ENCODE measurements around the gene LSM14B.

LSM14B gene

DNA sequence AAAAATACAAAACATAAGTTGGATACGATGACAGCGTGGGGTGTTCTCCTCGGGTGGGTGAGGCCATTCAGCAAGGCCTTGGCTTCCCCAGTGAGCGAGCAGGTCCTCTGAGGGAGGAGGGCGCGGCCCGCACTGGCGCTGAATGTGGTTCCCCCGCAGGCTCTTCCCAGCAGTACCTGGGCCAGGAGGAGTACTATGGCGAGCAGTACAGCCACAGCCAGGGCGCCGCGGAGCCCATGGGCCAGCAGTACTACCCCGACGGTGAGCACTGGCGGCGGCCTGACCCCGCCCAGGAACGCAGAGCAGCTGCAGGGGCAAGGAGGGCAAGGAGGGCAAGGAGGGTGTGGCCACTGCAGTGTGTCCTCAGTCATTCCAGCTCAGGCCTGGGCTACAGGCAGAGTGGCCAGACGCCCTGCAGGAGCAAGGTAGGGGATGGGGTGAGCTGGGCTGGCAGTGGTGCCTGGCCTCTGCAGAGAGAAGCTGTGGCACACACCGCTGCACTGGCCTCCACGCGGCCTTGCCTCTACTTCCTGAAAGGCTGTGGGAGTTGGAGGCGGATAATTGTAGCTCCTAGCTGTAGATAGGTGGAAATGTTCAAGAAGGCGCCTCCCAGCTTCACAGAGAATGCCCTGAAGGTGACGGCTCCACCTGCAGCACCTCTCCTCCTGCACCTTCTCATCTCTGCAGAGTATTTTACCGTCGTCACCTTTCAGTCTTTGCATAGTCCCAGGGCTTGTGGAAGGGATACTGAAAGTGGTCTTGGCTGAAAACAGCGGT, 41.9 kb downstream of the LSM14B start:
- H3K4me1 ChIP-seq (ENCODE audit: control insufficient read depth, insufficient read depth, low read length), result no peaks in the 10 kb centered on the region
- no peaks in the 10 kb centered on the region for H3K36me3 ChIP-seq (ENCODE audit: control insufficient read depth, insufficient read depth, low read length)
- H3K27me3 ChIP-seq (ENCODE audit: control insufficient read depth, insufficient read depth, low read length), result no peaks in the 10 kb centered on the region
- H3K9ac ChIP-seq (ENCODE audit: low read length), result no peak overlapping the region
- no peak overlapping the region for H3K4me3 ChIP-seq (ENCODE audit: low read length)
- H3K9me3 ChIP-seq (ENCODE audit: control insufficient read depth, low read length), result no peaks in the 10 kb centered on the region

DNA sequence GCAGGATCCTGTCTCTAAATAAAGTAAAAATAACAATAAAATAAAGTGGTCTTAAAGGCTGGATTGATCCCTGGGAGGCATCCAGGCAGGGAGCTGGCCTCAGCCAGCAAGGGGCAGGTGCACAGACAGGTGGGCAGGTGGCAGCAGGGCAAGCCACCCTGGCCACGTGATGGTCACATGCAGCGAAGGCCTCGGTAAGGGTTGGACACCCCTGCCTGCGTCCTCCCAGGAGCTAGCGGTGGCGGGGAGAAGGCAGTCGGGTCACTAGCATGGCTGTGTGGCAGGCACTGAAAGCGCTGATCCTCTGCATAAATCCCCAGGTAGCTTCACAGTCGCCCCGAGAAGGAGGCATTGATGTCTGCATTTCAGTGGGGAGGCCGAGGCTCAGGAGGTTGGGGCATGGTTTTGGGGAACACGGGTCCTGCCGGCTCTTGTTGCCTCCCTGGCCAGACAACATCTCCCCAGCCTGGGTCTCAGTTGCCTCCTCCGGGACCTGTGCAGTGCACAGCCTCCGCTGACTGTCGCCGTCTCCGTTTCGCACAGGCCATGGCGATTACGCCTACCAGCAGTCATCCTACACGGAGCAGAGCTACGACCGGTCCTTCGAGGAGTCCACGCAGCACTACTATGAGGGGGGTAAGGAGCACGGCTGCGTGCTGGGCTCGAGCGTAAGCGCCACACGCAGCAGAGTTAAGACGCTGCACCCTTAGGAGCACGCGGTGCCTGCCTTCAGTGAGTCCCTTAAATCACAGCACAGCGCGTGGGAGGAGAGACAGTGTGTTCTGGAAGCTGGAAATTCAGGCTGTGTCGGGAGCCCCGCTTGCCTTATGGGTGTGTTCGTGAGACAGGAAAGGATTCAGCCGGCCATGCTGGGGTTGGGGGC, 42.8 kb downstream of the LSM14B start:
- H3K9me3 ChIP-seq (ENCODE audit: control insufficient read depth, low read length), result no peaks in the 10 kb centered on the region
- H3K36me3 ChIP-seq (ENCODE audit: control insufficient read depth, insufficient read depth, low read length), result no peaks in the 10 kb centered on the region

DNA sequence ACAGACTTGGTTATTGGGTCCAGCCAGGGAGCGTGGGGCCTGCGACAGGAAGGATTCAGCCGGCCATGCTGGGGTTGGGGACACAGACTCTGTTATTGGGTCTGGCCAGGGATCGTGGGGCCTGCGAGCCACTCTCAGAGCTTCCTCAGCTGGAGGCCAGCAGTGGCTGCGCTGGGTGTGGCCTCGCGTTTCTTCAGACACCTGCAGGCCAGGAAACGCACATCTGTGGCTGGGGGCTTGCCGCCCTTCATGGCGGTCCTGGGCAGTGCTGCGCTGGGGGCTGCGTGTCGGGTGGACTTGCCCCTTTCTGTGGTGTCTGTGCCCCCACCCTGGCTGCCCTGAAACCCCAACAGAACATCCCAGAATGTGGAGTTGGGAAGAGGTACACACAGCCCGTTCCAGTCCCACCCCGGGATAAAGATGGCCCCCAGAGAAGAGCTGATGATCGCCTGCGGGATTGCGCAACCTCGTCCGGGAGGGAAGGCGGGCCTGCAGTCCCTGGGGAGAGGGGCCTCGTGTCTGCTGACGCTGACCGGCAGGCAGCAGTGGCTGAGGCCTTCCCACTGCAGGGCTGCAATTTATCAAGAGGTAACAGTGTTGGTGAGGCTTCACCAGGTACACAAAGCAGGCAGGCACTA, 43.6 kb downstream of the LSM14B start:
- H3K9me3 ChIP-seq (ENCODE audit: control insufficient read depth, low read length), result no peaks in the 10 kb centered on the region
- H3K9ac ChIP-seq (ENCODE audit: low read length), result no peak overlapping the region
- no peaks in the 10 kb centered on the region for H3K27me3 ChIP-seq (ENCODE audit: control insufficient read depth, insufficient read depth, low read length)
- no peaks in the 10 kb centered on the region for H3K36me3 ChIP-seq (ENCODE audit: control insufficient read depth, insufficient read depth, low read length)
- no peaks in the 10 kb centered on the region for H3K4me1 ChIP-seq (ENCODE audit: control insufficient read depth, insufficient read depth, low read length)
- H3K4me3 ChIP-seq (ENCODE audit: low read length), result no peak overlapping the region

More for the DNA sequence above, 42.8 kb downstream of the LSM14B start:
- Histone ChIP-seq H3K4me1 (ENCODE audit: control insufficient read depth, insufficient read depth, low read length) (no peaks in the 10 kb centered on the region), H3K4me3 (ENCODE audit: low read length) (no peak overlapping the region), H3K27me3 (ENCODE audit: control insufficient read depth, insufficient read depth, low read length) (no peaks in the 10 kb centered on the region), H3K9ac (ENCODE audit: low read length) (no peak overlapping the region)

DNA sequence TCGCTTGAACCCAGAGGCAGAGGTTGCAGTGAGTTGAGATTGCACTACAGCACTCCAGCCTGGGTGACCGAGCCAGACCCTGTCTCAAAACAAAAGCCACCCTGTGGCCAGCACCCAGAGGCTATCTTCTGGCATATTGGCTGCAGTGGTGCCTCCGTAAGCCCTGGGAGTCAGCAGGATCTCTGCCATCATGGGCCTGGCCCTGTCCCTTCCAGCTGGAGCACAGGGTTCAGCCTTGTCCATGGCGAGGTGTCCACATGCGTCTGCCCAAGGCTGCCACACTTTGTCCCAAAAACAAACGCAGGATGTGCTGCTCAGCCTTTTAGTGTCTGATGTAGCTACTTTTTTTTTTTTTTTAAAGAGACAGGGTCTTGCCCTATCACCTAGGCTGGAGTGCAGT, 45.2 kb downstream of the LSM14B start:
- no peaks in the 10 kb centered on the region for H3K9me3 ChIP-seq (ENCODE audit: control insufficient read depth, low read length)
- no peak overlapping the region for H3K9ac ChIP-seq (ENCODE audit: low read length)
- no peaks in the 10 kb centered on the region for H3K4me1 ChIP-seq (ENCODE audit: control insufficient read depth, insufficient read depth, low read length)
- H3K36me3 ChIP-seq (ENCODE audit: control insufficient read depth, insufficient read depth, low read length), result no peaks in the 10 kb centered on the region
- no peak overlapping the region for H3K4me3 ChIP-seq (ENCODE audit: low read length)
- H3K27me3 ChIP-seq (ENCODE audit: control insufficient read depth, insufficient read depth, low read length), result no peaks in the 10 kb centered on the region

DNA sequence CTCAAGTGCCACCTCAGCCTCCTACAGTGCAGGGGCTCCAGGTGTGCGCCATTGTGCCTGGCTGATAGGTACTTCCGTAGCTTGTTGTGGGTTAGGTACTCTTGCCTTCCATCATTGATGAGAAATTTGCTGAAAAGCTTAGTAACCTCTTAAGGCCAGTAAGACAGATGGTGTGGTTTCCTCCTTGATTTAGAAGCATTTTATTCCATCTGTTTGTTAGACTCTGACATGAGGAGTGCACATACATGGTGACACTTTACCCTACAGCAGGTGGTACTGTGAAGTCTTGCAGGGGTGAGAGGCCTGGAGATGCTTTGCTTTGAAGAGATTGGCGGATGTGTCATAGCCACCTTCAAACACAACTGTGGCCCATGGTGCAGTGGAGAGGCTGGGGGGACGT, 45.8 kb downstream of the LSM14B start:
- H3K9me3 ChIP-seq (ENCODE audit: control insufficient read depth, low read length), result no peaks in the 10 kb centered on the region
- H3K4me3 ChIP-seq (ENCODE audit: low read length), result no peak overlapping the region
- H3K4me1 ChIP-seq (ENCODE audit: control insufficient read depth, insufficient read depth, low read length), result no peaks in the 10 kb centered on the region
- H3K27me3 ChIP-seq (ENCODE audit: control insufficient read depth, insufficient read depth, low read length), result no peaks in the 10 kb centered on the region
- no peak overlapping the region for H3K9ac ChIP-seq (ENCODE audit: low read length)
- H3K36me3 ChIP-seq (ENCODE audit: control insufficient read depth, insufficient read depth, low read length), result no peaks in the 10 kb centered on the region

DNA sequence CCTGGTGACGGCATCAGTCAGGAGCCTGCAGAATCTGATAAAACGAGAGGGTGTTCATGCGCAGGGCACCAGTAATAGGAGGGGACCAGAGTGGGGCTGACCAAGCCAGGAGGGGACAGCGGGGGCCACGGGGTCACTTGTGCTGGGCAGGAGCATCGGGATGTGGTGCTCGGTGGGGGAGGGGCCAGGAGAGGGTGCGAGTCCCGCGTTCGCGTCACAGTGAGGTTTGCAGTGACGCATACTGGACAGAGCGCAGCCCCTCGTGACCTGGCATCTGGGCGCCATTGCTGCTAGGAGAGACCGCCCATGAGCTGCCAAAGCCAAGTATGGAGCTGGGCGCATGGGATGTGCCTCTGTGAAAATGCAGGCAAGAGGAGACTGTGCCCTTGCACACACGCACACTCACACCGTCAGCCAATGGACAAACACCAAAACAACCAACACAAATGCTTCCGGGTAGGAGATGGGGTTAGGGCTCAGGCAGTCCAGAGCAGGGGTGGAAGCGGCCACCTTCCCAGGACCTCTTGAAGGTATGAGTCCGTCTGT, 46.7 kb downstream of the LSM14B start:
- no peaks in the 10 kb centered on the region for H3K27me3 ChIP-seq (ENCODE audit: control insufficient read depth, insufficient read depth, low read length)
- no peaks in the 10 kb centered on the region for H3K9me3 ChIP-seq (ENCODE audit: control insufficient read depth, low read length)
- no peaks in the 10 kb centered on the region for H3K36me3 ChIP-seq (ENCODE audit: control insufficient read depth, insufficient read depth, low read length)
- H3K4me3 ChIP-seq (ENCODE audit: low read length), result no peak overlapping the region
- no peak overlapping the region for H3K9ac ChIP-seq (ENCODE audit: low read length)
- H3K4me1 ChIP-seq (ENCODE audit: control insufficient read depth, insufficient read depth, low read length), result no peaks in the 10 kb centered on the region

DNA sequence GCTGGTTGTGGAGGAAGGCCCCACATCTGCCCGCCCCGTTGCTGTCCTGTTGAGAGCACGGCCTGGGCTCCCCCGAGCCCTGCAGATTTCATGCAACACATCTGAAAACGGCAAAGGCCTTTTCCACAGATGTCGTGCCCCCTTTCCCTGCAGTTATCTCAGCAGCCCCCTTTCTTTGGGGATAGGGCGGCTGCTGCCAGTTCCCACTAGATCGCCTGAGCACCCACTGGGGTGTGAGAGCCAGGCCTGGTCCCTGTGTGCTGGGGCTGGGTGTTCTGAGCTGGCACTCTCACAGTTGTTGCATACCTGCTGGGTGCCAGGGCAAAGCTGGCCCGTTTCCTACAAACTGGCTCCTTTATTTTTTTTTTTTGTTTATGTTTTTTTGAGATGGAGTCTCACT, 48.3 kb downstream of the LSM14B start:
- H3K27me3 ChIP-seq (ENCODE audit: control insufficient read depth, insufficient read depth, low read length), result no peaks in the 10 kb centered on the region
- no peaks in the 10 kb centered on the region for H3K36me3 ChIP-seq (ENCODE audit: control insufficient read depth, insufficient read depth, low read length)

DNA sequence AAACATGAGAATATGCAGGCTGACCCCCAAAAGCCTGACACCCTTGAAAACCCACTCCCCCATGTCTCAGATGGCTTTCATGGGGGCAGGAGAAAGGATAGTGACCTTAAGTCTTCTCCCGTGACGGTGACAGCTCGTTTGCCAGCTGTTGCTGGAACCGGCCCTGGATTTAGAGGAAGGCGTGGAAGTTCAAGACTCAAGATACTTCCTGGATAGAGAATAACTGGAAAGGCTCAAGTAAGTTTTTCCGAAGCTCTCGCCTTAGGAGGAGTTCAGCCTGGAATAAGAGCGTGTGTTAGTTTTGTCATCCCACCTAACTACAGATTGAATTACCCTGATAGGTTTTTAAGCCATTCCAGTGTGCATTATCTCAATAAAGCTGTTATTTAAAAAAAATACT, 49.0 kb downstream of the LSM14B start:
- H3K36me3 ChIP-seq (ENCODE audit: control insufficient read depth, insufficient read depth, low read length), result no peaks in the 10 kb centered on the region
- H3K4me3 ChIP-seq (ENCODE audit: low read length), result no peak overlapping the region
- H3K27me3 ChIP-seq (ENCODE audit: control insufficient read depth, insufficient read depth, low read length), result no peaks in the 10 kb centered on the region
- no peaks in the 10 kb centered on the region for H3K9me3 ChIP-seq (ENCODE audit: control insufficient read depth, low read length)
- no peaks in the 10 kb centered on the region for H3K4me1 ChIP-seq (ENCODE audit: control insufficient read depth, insufficient read depth, low read length)
- no peak overlapping the region for H3K9ac ChIP-seq (ENCODE audit: low read length)

More for the DNA sequence above, 48.3 kb downstream of the LSM14B start:
- H3K4me1 ChIP-seq (ENCODE audit: control insufficient read depth, insufficient read depth, low read length), result no peaks in the 10 kb centered on the region
- no peaks in the 10 kb centered on the region for H3K9me3 ChIP-seq (ENCODE audit: control insufficient read depth, low read length)
- H3K9ac ChIP-seq (ENCODE audit: low read length), result no peak overlapping the region
- H3K4me3 ChIP-seq (ENCODE audit: low read length), result no peak overlapping the region

DNA sequence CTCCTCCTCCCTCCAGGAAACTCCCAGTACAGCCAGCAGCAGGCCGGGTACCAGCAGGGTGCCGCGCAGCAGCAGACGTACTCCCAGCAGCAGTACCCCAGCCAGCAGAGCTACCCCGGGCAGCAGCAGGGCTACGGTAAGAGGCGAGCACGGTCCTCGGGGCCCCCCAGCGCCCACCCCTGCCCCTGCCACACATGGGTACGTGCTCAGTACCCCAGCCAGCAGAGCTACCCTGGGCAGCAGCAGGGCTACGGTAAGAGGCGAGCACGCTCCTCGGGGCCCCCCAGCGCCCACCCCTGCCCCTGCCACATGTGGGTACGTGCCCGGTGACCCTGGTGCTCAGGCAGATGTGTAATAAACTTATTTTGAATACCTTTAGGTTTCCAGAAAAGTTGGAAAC, 50.4 kb downstream of the LSM14B start:
- no peaks in the 10 kb centered on the region for H3K9me3 ChIP-seq (ENCODE audit: control insufficient read depth, low read length)
- H3K36me3 ChIP-seq (ENCODE audit: control insufficient read depth, insufficient read depth, low read length), result no peaks in the 10 kb centered on the region
- H3K27me3 ChIP-seq (ENCODE audit: control insufficient read depth, insufficient read depth, low read length), result no peaks in the 10 kb centered on the region
- H3K4me3 ChIP-seq (ENCODE audit: low read length), result no peak overlapping the region
- H3K4me1 ChIP-seq (ENCODE audit: control insufficient read depth, insufficient read depth, low read length), result no peaks in the 10 kb centered on the region
- no peak overlapping the region for H3K9ac ChIP-seq (ENCODE audit: low read length)

DNA sequence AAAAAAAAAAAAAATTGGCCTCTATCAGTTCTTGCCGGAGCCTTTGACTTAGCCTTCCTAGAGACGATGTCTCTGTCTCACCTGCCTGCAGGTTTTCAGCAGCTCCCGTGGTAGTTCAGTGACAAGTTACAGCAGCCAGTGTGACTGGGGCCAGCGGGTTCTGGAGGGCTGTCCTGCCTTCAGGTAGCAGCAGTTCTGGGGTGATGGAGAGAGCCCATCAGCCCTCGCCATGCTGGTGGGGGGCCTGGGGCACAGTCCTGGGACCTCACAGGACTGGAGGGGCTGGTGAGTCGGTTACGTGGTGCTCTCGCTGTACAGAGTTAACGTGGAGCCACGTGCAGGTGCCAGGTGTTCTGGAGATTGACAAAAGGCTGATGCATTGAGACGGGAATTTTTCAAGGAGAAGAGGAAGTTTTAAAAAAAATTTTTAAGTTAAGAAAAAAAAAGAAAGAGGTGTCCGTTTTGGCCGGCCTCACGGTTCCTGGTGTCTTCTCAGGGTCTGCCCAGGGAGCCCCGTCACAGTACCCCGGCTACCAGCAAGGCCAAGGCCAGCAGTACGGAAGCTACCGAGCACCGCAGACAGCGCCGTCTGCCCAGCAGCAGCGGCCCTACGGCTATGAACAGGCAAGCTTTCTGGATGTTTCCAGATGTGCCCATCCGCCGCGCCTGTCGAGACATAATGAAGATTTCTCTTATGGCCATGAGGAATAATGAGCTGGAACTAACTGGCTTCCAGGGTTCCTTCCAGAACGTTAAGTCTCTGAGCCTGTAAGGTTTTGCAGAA, 51.9 kb downstream of the LSM14B start:
- no peak overlapping the region for H3K4me3 ChIP-seq (ENCODE audit: low read length)
- H3K9me3 ChIP-seq (ENCODE audit: control insufficient read depth, low read length), result no peaks in the 10 kb centered on the region
- H3K4me1 ChIP-seq (ENCODE audit: control insufficient read depth, insufficient read depth, low read length), result no peaks in the 10 kb centered on the region
- H3K36me3 ChIP-seq (ENCODE audit: control insufficient read depth, insufficient read depth, low read length), result no peaks in the 10 kb centered on the region
- no peaks in the 10 kb centered on the region for H3K27me3 ChIP-seq (ENCODE audit: control insufficient read depth, insufficient read depth, low read length)
- no peak overlapping the region for H3K9ac ChIP-seq (ENCODE audit: low read length)

DNA sequence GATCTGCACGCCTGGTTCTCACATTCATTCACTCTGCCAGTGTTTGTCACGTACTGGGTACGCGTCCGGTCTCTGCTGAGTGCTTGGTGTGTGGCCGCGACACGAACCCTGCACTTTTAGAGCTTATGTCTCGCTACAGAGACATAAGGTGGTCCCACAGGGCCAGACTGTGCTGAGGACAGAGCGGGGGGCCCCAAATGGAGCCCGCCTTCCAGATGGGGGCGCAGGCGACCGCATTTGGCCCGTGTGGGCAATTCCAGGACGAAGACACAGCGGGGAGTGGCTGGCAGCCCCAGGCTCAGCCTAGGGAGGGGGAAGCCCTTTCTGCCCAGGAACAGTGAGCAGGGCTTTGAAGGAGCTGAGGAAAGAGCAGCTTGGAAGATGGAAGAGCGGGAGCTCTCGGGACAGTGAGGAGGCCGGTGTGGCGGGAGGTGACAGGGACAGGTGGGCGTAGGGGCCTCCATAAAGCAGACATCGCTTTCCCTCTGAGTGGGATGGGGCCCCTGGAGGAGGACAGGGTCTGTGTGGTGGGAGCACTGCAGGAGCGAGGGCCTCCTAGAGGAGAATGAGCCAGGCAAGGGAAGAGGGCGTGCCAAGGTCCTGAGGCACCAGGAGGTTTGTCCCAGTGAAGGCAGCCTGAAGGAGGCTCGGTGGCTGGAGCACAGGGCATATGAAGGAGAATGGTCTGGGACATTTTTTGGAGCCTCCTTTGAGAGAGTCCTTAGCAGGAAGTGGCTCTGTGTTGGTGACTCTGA, 52.8 kb downstream of the LSM14B start:
- Histone ChIP-seq H3K9me3 (ENCODE audit: control insufficient read depth, low read length) (no peaks in the 10 kb centered on the region), H3K4me1 (ENCODE audit: control insufficient read depth, insufficient read depth, low read length) (no peaks in the 10 kb centered on the region), H3K9ac (ENCODE audit: low read length) (no peak overlapping the region), H3K4me3 (ENCODE audit: low read length) (no peak overlapping the region), H3K27me3 (ENCODE audit: control insufficient read depth, insufficient read depth, low read length) (no peaks in the 10 kb centered on the region), H3K36me3 (ENCODE audit: control insufficient read depth, insufficient read depth, low read length) (no peaks in the 10 kb centered on the region)
